GM12865 (cell line): Measurements from ENCODE around the gene SPG21.

Experiments
- DNase-seq: peaks from one replicate; pipeline ENCODE4 v3.0.0; 2010; ENCODE audit warnings: low read depth
- H3K4me3 ChIP-seq: 2 replicates; pipeline ENCODE4 v1.5.1; 2011; ENCODE audit warnings: mild to moderate bottlenecking, low read depth, low read length, control low read depth
- CTCF ChIP-seq: IDR thresholded peaks from 2 replicates; pipeline ENCODE4 v1.5.1; 2011; ENCODE audit warnings: low read length, control low read depth, low read depth, inconsistent platforms; ENCODE audit not compliant: insufficient read depth; ENCODE audit errors: missing control alignments

The SPG21 gene

DNA sequence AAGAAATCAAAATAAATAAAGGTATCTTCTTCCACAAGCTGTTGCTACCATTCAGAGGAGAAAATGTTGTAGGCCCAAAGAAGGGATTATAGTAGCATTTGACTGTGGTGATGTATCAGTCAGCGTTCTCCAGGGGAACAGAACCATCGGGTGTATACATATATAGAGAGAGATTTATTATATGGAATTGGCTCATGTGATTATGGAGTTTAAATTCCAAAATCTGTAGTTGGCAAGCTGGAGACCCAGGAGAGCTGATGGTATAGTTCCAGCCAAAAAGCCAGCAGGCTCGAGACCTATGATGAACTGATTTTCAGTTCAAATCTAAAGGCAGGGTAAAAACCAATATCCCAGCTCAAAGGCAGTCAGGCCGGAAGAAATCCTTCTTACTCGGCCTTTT is 7.4 kb upstream of the SPG21 start:
- H3K4me3 ChIP-seq = no peak overlapping the region
- no peak for DNase-seq
- TF ChIP-seq CTCF = no peak

DNA sequence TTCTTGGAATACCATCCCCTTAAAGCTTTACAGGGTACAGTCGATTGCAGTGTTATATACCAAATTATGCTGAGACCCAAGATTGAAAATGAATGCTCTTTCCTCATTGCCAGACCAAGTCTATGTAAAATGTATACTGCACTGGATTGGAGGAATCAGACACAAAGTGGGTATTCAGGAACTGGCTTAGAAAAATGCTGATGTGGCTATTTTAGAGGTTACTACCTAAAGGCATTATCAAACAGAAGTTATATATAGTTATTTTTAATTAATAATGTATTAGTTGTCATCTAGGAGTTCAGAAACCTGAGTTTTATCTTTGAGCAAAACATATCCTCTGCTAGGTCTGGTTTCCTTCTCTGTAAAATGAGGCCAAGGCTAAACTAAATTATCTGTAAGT is 3.6 kb upstream of the SPG21 start:
- DNase-seq = no peak
- H3K4me3 ChIP-seq = no peak overlapping the region

DNA sequence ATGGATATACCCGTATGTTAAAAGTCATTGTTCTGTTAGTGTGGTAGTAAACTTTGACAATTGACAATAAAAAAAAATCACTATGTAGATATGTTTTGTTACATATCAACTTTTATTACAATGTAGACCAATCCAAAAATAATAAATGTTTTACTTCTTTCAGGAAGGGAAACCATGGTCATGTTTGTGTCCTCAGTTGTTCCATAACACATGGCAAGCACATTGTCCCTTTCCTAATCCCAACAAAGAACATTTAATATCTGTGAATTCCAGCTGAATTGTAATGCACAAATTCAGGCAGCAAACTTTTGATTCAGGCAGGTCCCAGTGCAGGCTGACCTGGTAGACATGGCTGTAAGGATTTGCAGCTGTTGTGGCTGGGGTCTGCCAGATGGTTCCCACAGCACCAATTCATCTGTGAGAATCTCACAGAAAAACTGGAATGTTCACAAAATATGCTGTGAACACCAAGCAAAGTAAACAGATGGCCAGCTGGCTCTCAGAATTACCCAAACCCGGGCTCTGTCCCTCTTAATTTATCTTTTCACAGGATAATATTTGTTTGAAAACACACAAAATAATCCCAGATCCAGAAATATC is 1.9 kb upstream of the SPG21 start:
- no peak for DNase-seq
- H3K4me3 ChIP-seq = no peak overlapping the region
- no peak for TF ChIP-seq CTCF

More for the DNA sequence above, 3.6 kb upstream of the SPG21 start:
- TF ChIP-seq CTCF = no peak

DNA sequence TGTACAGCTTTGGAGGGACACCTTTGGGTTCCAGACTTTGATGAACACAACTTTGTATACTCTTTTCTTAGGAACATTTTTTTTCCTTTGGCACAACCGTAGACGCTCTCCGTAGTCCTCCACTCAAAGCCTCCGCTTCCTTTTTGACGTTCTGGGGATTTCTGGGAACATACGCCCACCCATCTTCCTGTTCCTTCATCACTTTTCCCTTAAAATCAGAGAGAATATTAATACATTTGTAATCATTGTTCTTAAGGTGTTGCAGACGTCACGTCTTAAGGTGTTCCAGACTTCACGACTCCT is 405 bp upstream of the SPG21 start:
- peak overlapping the region; percentile 77 for H3K4me3 ChIP-seq
- TF ChIP-seq CTCF = no peak

GRCh38 chr15:64987136-64987535 is 2.6 kb downstream of the SPG21 start:
- no peak overlapping the region for H3K4me3 ChIP-seq
- no peak for DNase-seq
- TF ChIP-seq CTCF = no peak

More for the DNA sequence above, 405 bp upstream of the SPG21 start:
- no peak for DNase-seq

DNA sequence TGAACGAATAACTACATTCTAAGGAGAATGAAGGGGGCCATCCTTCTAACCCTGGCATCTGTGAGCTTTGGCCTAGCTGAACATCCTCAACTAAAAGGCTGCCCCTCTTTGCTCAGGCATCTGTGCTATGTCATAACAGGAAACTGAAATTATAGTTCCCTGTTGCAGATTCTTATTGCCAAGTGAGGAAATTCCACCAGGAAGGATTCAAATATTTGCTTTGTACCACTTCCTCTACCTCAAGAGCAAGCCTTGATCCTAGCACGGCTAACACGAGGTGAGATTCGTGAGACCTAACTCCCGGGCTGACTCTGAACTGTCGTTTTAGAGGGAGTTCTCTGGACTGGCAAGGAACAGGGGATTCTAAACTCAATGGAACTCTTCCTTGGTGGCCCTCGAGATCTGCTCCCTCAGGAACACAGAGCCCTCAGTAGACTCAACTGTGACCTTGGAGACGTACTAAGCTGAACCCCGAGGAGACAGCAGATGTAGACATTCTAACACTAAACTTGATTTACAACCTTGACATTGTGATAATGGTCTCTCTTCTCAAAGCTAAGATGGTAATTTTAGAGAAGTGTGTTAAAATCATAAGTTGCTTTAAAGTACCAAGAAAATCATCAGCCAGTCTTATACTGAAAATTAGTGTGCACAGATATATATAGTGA is 4.2 kb downstream of the SPG21 start:
- peak; percentile 14 for DNase-seq
- TF ChIP-seq CTCF = no peak
- H3K4me3 ChIP-seq = no peak overlapping the region

DNA sequence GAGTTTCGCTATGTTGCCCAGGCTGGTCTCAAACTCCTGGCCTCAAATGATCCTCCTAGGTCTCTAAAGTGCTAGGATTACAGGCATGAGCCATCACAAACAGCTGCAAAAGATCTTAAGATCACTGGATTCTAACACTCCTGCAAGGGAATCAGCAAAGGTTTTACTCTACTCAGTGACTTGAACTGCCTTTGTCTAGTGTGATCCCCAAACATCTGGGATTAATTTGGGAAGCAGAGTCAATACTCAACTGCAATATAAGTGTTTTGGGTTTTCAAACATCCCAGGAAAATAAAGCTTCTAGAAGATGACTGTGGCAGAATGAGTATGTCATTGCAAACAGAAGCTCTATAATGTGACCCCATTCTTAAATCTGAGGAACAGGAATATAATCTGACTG is 7.2 kb downstream of the SPG21 start:
- DNase-seq = no peak
- H3K4me3 ChIP-seq = no peak overlapping the region
- TF ChIP-seq CTCF = no peak
